MM.1S (cell line): ENCODE data around the gene LAMP5.

Experiments used
- CTCF ChIP-seq: fragments of 300-600 bp; sonication (generic); IDR thresholded peaks from 2 replicates; pipeline ENCODE4 v1.5.1; 2016; ENCODE audit warnings: antibody characterized with exemption, low read length, mixed read lengths
- EZH2 ChIP-seq: fragments of 300-600 bp; sonication (generic); optimal IDR thresholded peaks from 2 replicates; pipeline ENCODE3; 2017; ENCODE audit warnings: low read depth, mild to moderate bottlenecking, antibody characterized with exemption, low read length, mixed read lengths

- TF ChIP-seq CTCF (no peak), EZH2 (no peak)
Measured at GRCh38 chr20:9498322-9498721, 16.1 kb upstream of the LAMP5 start.
